Fibroblast of mammary gland (primary cell): ENCODE measurements around the gene RFTN1.

Source experiments
- DNase-seq: peaks from one replicate; pipeline ENCODE4 v3.0.0-alpha.2; 2010; ENCODE audit warnings: low read depth
- H3K4me3 ChIP-seq: 2 replicates; pipeline ENCODE4 v1.5.1; 2011; ENCODE audit warnings: low read depth, mild to moderate bottlenecking, low read length, moderate library complexity; ENCODE audit not compliant: control insufficient read depth
- TF ChIP-seq, protein P1 (sequence below): conservative IDR thresholded peaks from 2 replicates; pipeline ENCODE4 v1.5.1; 2011; ENCODE audit warnings: low read depth, low read length, inconsistent platforms; ENCODE audit not compliant: control insufficient read depth, insufficient read depth

The RFTN1 gene

DNA sequence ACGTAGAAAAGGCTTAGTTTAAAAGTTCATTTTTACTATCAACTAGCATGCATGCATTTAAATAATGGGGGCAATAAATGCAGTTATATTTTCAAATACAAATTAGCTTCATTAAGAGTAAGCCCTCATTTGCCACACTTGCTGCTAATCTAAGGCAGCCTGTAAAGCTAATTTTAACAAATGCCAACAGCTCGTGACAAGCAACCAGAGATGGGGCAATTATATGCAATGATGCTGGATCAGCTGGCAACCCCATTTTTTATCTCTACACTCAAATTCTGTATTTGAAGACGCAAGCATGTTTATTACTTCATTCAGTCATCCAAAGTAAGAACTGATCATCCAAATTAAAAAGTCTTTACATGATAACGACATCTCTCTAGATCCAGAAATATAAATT is 12.1 kb downstream of the RFTN1 start:
- H3K4me3 ChIP-seq: no peak overlapping the region
- no peak for DNase-seq
- TF ChIP-seq, protein P1, sequence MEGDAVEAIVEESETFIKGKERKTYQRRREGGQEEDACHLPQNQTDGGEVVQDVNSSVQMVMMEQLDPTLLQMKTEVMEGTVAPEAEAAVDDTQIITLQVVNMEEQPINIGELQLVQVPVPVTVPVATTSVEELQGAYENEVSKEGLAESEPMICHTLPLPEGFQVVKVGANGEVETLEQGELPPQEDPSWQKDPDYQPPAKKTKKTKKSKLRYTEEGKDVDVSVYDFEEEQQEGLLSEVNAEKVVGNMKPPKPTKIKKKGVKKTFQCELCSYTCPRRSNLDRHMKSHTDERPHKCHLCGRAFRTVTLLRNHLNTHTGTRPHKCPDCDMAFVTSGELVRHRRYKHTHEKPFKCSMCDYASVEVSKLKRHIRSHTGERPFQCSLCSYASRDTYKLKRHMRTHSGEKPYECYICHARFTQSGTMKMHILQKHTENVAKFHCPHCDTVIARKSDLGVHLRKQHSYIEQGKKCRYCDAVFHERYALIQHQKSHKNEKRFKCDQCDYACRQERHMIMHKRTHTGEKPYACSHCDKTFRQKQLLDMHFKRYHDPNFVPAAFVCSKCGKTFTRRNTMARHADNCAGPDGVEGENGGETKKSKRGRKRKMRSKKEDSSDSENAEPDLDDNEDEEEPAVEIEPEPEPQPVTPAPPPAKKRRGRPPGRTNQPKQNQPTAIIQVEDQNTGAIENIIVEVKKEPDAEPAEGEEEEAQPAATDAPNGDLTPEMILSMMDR: no peak

DNA sequence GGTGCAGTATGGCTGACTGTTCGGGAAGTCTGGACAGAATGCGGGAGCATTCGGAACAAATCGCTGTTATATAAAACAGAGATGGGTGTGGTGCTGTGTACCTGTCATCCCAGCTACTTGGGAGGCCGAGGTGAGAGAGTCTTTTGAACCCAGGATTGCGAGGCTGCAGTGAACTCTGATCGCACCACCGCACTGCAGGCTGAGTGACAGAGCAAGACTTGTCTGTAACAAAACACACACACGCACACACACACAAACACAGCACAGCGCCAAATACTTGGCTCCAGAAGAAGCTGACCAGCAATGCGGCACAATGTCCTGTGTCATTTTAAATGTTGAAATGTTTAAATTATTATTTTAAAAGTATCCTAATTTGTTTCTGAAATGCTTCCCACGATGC is 12.6 kb downstream of the RFTN1 start:
- no peak for DNase-seq
- TF ChIP-seq, protein P1: no peak
- H3K4me3 ChIP-seq: no peak overlapping the region

DNA sequence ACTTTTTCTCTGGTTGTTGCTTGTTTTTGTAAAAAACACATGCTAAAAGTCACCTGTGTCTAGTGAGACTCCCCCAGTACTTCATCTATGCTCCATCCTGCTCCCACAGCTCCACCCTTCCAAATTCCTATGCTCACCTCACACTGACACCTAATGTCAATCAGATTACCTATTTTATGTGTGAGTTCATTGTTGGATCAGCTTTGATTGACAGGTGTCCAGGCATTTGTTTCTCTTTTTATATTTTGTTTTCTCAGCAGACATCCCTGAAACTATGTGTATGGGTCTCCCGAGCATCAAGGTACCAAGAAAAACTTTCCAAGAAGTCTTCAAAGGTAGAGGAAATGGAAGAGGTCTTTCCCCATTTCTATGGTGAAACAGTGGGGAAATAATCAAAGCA is 13.4 kb downstream of the RFTN1 start:
- TF ChIP-seq, protein P1: no peak
- no peak for DNase-seq
- H3K4me3 ChIP-seq: no peak overlapping the region

DNA sequence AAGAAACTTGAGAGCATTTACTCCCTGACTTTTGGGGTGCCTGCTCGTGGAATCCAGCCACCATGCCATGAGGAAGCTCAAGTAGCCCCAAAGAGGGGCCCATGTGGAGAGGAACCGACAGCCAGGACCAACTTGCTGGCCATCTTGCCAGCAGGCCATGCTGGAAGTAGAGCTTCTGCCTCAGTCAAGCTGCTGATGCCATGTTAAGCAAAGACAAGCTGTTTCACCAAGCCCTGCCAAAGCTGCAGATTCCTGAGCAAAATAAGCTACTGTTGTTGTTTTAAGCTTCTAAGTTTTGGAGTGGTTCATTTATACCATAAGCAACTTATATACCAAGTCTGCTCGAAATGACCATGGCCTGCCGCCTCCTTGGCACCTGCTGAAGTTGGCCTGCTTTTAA is 14.1 kb downstream of the RFTN1 start:
- TF ChIP-seq, protein P1: no peak
- H3K4me3 ChIP-seq: no peak overlapping the region
- no peak for DNase-seq

DNA sequence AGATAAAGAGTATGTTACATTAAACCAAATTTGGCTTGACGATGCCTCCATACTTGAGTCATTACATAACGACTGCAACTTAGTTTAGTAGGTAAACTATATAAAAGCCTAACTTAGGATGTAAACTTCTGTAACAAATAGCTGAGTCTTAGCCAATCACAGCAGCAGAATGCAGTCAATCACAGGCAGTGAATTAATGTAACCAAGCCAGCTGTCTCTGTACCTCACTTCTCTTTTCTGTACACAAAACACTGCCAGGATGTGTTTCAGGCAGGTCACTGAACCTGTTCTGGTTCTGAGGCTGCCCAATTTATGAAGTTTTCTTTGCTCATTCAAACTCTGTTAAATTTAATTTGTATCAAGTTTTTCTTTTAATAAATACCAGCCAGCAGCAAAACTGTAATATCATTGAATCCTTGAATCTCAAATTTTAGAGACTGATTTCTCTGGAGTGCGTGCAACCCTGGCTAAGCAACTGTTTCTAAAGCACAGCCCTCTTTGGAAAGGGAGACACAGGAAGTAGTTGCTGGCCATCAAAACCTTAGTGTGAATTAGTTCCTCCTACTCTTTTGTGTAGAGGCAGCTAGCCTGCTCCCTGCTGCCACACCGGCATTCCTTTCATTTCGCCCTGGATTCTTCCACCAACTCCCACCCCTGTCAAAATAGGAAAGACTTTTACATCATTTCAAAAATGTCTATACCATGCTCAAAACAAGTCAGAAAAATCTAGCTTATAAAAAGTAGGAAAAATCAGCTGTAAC is 15.2 kb downstream of the RFTN1 start:
- TF ChIP-seq, protein P1: no peak
- no peak overlapping the region for H3K4me3 ChIP-seq
- DNase-seq: no peak

DNA sequence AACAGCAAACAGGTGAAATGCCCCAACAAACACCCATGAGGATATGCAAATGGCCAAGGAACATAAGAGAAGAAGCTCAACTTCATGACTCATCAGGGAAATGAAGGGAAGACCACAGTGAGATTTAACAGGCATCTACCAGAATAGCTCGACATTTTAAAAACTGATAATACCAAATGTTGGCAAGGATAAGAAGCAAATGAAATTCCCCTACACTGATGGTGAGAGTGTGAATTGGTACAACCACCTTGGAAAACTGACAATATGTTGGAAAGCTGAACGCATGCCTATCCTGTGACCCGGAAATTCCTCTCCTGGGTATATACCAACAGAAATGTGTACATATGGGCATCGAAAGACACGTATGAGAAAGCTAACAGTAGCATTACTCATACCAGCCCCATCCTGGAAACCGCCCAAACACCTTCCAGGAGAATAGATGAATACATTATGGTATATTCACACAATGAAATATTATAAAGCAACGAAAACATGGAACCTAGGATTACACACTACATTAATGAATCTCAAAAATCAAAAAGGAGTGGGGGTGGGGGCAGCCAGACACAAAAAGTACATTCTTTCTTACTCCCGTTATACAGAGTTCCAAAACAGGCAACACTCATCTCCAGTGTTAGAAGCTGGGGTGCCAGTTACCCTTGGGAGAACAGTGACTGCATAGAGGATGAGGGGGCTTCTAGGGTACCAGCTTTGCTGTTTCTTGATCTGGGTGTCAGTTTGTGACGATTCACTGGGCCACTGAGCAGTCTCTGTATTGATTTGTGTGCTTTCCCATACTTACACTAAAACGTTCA is 16.9 kb downstream of the RFTN1 start:
- DNase-seq: peak; percentile 36
- TF ChIP-seq, protein P1: no peak
- H3K4me3 ChIP-seq: no peak overlapping the region
